SK-N-SH (cell line): ENCODE measurements around the gene TBL1XR1. TPM values are rescaled to one million over a fixed set of nuclear protein-coding genes. Genes with fewer than 3 reads are reported as not detected.

Experiments used
- CTCF ChIA-PET: fragments of 300-600, 350-600 bp; formaldehyde crosslinking; extraction: SDS; loops from one replicate; lab custom pipeline; 2021; lab: Yijun Ruan, JAX
- POLR2A ChIA-PET: fragments of 350-600 bp; sonication (Branson Sonifier 250); formaldehyde crosslinking; extraction: SDS; loops from one replicate; lab custom pipeline; 2020; ENCODE audit warnings: antibody characterized with exemption, inconsistent platforms; lab: Yijun Ruan, JAX
- DNase-seq: peaks from one replicate; pipeline ENCODE4 v3.0.0; 2012
- H2AFZ ChIP-seq: fragments of 200-600 bp; sonication (generic); 2 replicates; pipeline ENCODE4 v1.8.1; 2016; ENCODE audit warnings: antibody characterized with exemption, mild to moderate bottlenecking, low read depth
- H3F3A ChIP-seq: fragments of 200-600 bp; sonication (generic); replicated peaks from 2 replicates; pipeline ENCODE3; 2016; ENCODE audit warnings: antibody characterized with exemption, mild to moderate bottlenecking; ENCODE audit not compliant: insufficient read depth
- H3K27ac ChIP-seq, 2 experiments: fragments of 200-500 bp in 1 of 2; fragments of 200-600 bp in 1 of 2; sonication (Bioruptor generic) in 1 of 2; sonication (generic), shearing (Covaris generic) in 1 of 2; 2 replicates each; pipeline versions ENCODE4 v1.5.1 to v1.6.1; 2014 to 2016; ENCODE audit warnings: low read depth in 2 of 2, inconsistent platforms in 1 of 2, low read length in 1 of 2, mild to moderate bottlenecking in 1 of 2, mixed read lengths in 1 of 2
- H3K27me3 ChIP-seq: fragments of 200-600 bp; sonication (generic), shearing (Covaris generic); 2 replicates; pipeline ENCODE4 v1.6.1; 2016; ENCODE audit warnings: mixed run types; ENCODE audit not compliant: insufficient read depth
- H3K36me3 ChIP-seq, 2 experiments: fragments of 200-500 bp in 1 of 2; fragments of 200-600 bp in 1 of 2; sonication (Bioruptor generic) in 1 of 2; sonication (generic) in 1 of 2; replicated peaks in 1 of 2; 2 replicates each; pipeline versions ENCODE3 to v1.5.1; 2014 to 2016; ENCODE audit warnings: low read length in 1 of 2, mild to moderate bottlenecking in 1 of 2; ENCODE audit not compliant: insufficient read depth in 2 of 2, control insufficient read depth in 1 of 2
- H3K4me1 ChIP-seq, 2 experiments: fragments of 200-500 bp in 1 of 2; fragments of 200-600 bp in 1 of 2; sonication (Bioruptor generic) in 1 of 2; sonication (generic), shearing (Covaris generic) in 1 of 2; 2 replicates each; pipeline versions ENCODE4 v1.5.1 to v1.6.1; 2014 to 2016; ENCODE audit warnings: low read depth in 1 of 2, low read length in 1 of 2, mixed run types in 1 of 2; ENCODE audit not compliant: insufficient read depth in 2 of 2, control insufficient read depth in 1 of 2
- H3K4me2 ChIP-seq: fragments of 200-600 bp; sonication (generic), shearing (Covaris generic); 2 replicates; pipeline ENCODE4 v1.6.1; 2017; ENCODE audit warnings: mixed run types
- H3K4me3 ChIP-seq, 2 experiments: fragments of 200-500 bp in 1 of 2; fragments of 200-600 bp in 1 of 2; sonication (Bioruptor generic) in 1 of 2; sonication (generic), shearing (Covaris generic) in 1 of 2; 2 replicates each; pipeline versions ENCODE4 v1.5.1 to v1.8.1; 2014 to 2016; ENCODE audit warnings: low read depth in 2 of 2, inconsistent platforms in 1 of 2, low read length in 1 of 2, mild to moderate bottlenecking in 1 of 2, mixed read lengths in 1 of 2, moderate library complexity in 1 of 2
- H3K79me2 ChIP-seq: fragments of 200-600 bp; sonication (generic); 2 replicates; pipeline ENCODE4 v1.8.1; 2017; ENCODE audit warnings: mild to moderate bottlenecking; ENCODE audit not compliant: insufficient read depth
- H3K9ac ChIP-seq: fragments of 200-600 bp; sonication (generic); 2 replicates; pipeline ENCODE4 v1.6.1; 2017; ENCODE audit warnings: mixed run types
- H3K9me2 ChIP-seq: fragments of 200-600 bp; sonication (generic); 2 replicates; pipeline ENCODE4 v1.6.1; 2017; ENCODE audit warnings: mixed run types
- H3K9me3 ChIP-seq: fragments of 200-600 bp; sonication (generic); 2 replicates; pipeline ENCODE4 v1.6.1; 2017; ENCODE audit warnings: mixed run types, mild to moderate bottlenecking, moderate library complexity
- H4K20me1 ChIP-seq: fragments of 200-600 bp; sonication (generic); 2 replicates; pipeline ENCODE4 v1.6.1; 2017; ENCODE audit warnings: mild to moderate bottlenecking, mixed run types; ENCODE audit not compliant: insufficient read depth
- CHD2 ChIP-seq: fragments of 150-350 bp; IDR thresholded peaks from 2 replicates; pipeline ENCODE4 v1.6.1; 2018; ENCODE audit warnings: low read length; ENCODE audit not compliant: partially characterized antibody
- CTCF ChIP-seq: fragments of 200-600 bp; sonication (generic); IDR thresholded peaks from 2 replicates; pipeline ENCODE4 v1.6.1; 2017; ENCODE audit warnings: antibody characterized with exemption, mild to moderate bottlenecking, moderate library complexity
- ELF1 ChIP-seq: IDR thresholded peaks from 2 replicates; pipeline ENCODE4 v1.4.0; 2012
- EP300 ChIP-seq, 2 experiments: IDR thresholded peaks; 2 replicates each; pipeline versions ENCODE4 v1.4.0 to v1.6.1; 2012; ENCODE audit warnings: borderline replicate concordance in 1 of 2, low read depth in 1 of 2, low read length in 1 of 2
- FOSL2 ChIP-seq: IDR thresholded peaks from 2 replicates; pipeline ENCODE4 v1.4.0; 2012; ENCODE audit warnings: low read depth, mild to moderate bottlenecking, moderate library complexity, borderline replicate concordance
- FOXJ3 ChIP-seq: sonication (generic); formaldehyde crosslinking; IDR thresholded peaks from 2 replicates; pipeline ENCODE4 v1.5.1; 2020; ENCODE audit warnings: mild to moderate bottlenecking, missing genetic modification reagents
- FOXM1 ChIP-seq: IDR thresholded peaks from 2 replicates; pipeline ENCODE4 v1.4.0; 2012; ENCODE audit warnings: low read depth, mild to moderate bottlenecking
- GABPA ChIP-seq: IDR thresholded peaks from 2 replicates; pipeline ENCODE4 v1.4.0; 2012; ENCODE audit warnings: low read depth, mild to moderate bottlenecking
- GATA2 ChIP-seq: sonication (generic); formaldehyde crosslinking; IDR thresholded peaks from 2 replicates; pipeline ENCODE4 v1.5.0; 2020; ENCODE audit warnings: mild to moderate bottlenecking, missing genetic modification reagents
- JUND ChIP-seq: IDR thresholded peaks from 2 replicates; pipeline ENCODE4 v1.4.0; 2012
- MAX ChIP-seq: IDR thresholded peaks from 2 replicates; pipeline ENCODE4 v1.4.0; 2012; ENCODE audit warnings: low read depth
- MEF2A ChIP-seq: IDR thresholded peaks from 2 replicates; pipeline ENCODE4 v1.4.0; 2012; ENCODE audit warnings: low read depth, borderline replicate concordance
- NFIC ChIP-seq: IDR thresholded peaks from 2 replicates; pipeline ENCODE4 v1.4.0; 2012; ENCODE audit warnings: borderline replicate concordance
- PBX3 ChIP-seq: IDR thresholded peaks from 2 replicates; pipeline ENCODE4; 2012
- POLR2AphosphoS5 ChIP-seq: IDR thresholded peaks from 2 replicates; pipeline ENCODE4 v1.6.1; 2012; ENCODE audit warnings: low read depth, low read length
- TCF12 ChIP-seq: IDR thresholded peaks from 2 replicates; pipeline ENCODE4 v1.4.0; 2012
- TEAD4 ChIP-seq: IDR thresholded peaks from 2 replicates; pipeline ENCODE4 v1.4.0; 2012; ENCODE audit warnings: mild to moderate bottlenecking, borderline replicate concordance; ENCODE audit not compliant: insufficient read depth
- USF1 ChIP-seq: IDR thresholded peaks from 2 replicates; pipeline ENCODE4 v1.4.0; 2012; ENCODE audit warnings: low read depth, borderline replicate concordance
- USF2 ChIP-seq: fragments of 150-350 bp; IDR thresholded peaks from 2 replicates; pipeline ENCODE4 v1.6.1; 2017; ENCODE audit warnings: antibody characterized with exemption, low read length, low read depth, borderline replicate concordance
- WGBS: methylation state at CpG from one replicate; pipeline ENCODE4 v1.1.6; 2017; ENCODE audit warnings: low lambda C conversion rate; 5-methylcytosine and 5-hydroxymethylcytosine counted together
- polyA plus RNA-seq, 3 experiments: library from polyadenylated mRNA; depleted of rRNA; stranded (reverse); fragments of >200 nt; gene quantifications; 2 replicates each; pipeline ENCODE4 v1.2.3, GENCODE V29; 2012

TBL1XR1 gene
- polyA plus RNA-seq, 1 of the 3 experiments (the other 2 are of a cell fraction): 20.9 TPM

GRCh38 chr3:176970770-176971169, 226.5 kb downstream of the TBL1XR1 start:
- TF ChIP-seq USF2 (no peak), ELF1 (no peak), MEF2A (no peak), FOXM1 (no peak), FOSL2 (no peak), FOXJ3 (CRISPR knock-in tag) (no peak), GATA2 (no peak), MAX (no peak), JUND (no peak), CTCF (no peak), TCF12 (no peak), USF1 (no peak), NFIC (no peak), EP300 (IDR thresholded peaks at IDR 0.05; ENCODE audit: borderline replicate concordance in 1 of 2, low read depth in 1 of 2, low read length in 1 of 2) (no peak), POLR2AphosphoS5 (no peak), PBX3 (no peak), TEAD4 (no peak), GABPA (no peak), CHD2 (no peak)
- POLR2A ChIA-PET: no interaction called here
- Histone ChIP-seq H3K4me2 (no peak overlapping the region), H3F3A (no peaks in the 10 kb centered on the region), H3K9me2 (no peaks in the 10 kb centered on the region), H2AFZ (no peak overlapping the region), H3K9ac (no peak overlapping the region), H3K27me3 (no peaks in the 10 kb centered on the region), H3K79me2 (no peaks in the 10 kb centered on the region), H3K36me3 (no peaks in the 10 kb centered on the region), H3K9me3 (no peaks in the 10 kb centered on the region), H3K4me3 (no peak overlapping the region), H4K20me1 (no peaks in the 10 kb centered on the region), H3K4me1 (no peaks in the 10 kb centered on the region), H3K27ac (no peak overlapping the region)
- no peak for DNase-seq
- WGBS: 90% methylated on average over 3 of the region's 3 CpGs
- CTCF ChIA-PET: no interaction called here
